GM13976 (cell line): ENCODE data around the gene SUSD1.

Source experiments
- DNase-seq: peaks from one replicate; pipeline ENCODE4 v3.0.0; 2012; ENCODE audit warnings: low spot score
- CTCF ChIP-seq: IDR thresholded peaks from 2 replicates; pipeline ENCODE4 v1.5.1; 2012; ENCODE audit warnings: borderline replicate concordance, mild to moderate bottlenecking; ENCODE audit not compliant: insufficient read depth; ENCODE audit errors: extremely low read depth, missing control alignments, control extremely low read depth
- in situ Hi-C: fragments of 300-500 bp; cut with MboI; formaldehyde crosslinking; loops from one replicate; pipeline ENCODE4 v1.12.0; 2022; ENCODE audit warnings: low sequenced_read_pairs, mixed read lengths, inconsistent platforms; ENCODE audit not compliant: unreplicated experiment

SUSD1 gene

GRCh38 chr9:112168197-112168596 is 6.9 kb downstream of the SUSD1 start:
- DNase-seq: no peak
- TF ChIP-seq CTCF: no peak
- in situ Hi-C loops: no loop called here

GRCh38 chr9:112166176-112167140 is 8.6 kb downstream of the SUSD1 start:
- no peak for DNase-seq
- in situ Hi-C loops: no loop called here
- no peak for TF ChIP-seq CTCF

GRCh38 chr9:112162621-112163413 is 12.3 kb downstream of the SUSD1 start:
- TF ChIP-seq CTCF: no peak
- no peak for DNase-seq
- in situ Hi-C loops: no loop called here

- in situ Hi-C loops: no loop called here
- no peak for TF ChIP-seq CTCF
- no peak for DNase-seq
These were observed 15.3 kb downstream of the SUSD1 start for GRCh38 chr9:112159781-112160180.

GRCh38 chr9:112158656-112159367 is 16.3 kb downstream of the SUSD1 start:
- DNase-seq: no peak
- in situ Hi-C loops: no loop called here
- no peak for TF ChIP-seq CTCF

- no peak for DNase-seq
- in situ Hi-C loops: no loop called here
- no peak for TF ChIP-seq CTCF
These were observed 17.1 kb downstream of the SUSD1 start for GRCh38 chr9:112157961-112158360.
